GM19397 (cell line): ENCODE measurements around the gene ARHGAP26.

Experiments
- ATAC-seq: cut with Tn5 transposase; IDR thresholded peaks from one replicate; pipeline ENCODE4 v1.9.1; 2021; ENCODE audit warnings: mild to moderate bottlenecking, moderate library complexity; ENCODE audit not compliant: unreplicated experiment

The ARHGAP26 gene

DNA sequence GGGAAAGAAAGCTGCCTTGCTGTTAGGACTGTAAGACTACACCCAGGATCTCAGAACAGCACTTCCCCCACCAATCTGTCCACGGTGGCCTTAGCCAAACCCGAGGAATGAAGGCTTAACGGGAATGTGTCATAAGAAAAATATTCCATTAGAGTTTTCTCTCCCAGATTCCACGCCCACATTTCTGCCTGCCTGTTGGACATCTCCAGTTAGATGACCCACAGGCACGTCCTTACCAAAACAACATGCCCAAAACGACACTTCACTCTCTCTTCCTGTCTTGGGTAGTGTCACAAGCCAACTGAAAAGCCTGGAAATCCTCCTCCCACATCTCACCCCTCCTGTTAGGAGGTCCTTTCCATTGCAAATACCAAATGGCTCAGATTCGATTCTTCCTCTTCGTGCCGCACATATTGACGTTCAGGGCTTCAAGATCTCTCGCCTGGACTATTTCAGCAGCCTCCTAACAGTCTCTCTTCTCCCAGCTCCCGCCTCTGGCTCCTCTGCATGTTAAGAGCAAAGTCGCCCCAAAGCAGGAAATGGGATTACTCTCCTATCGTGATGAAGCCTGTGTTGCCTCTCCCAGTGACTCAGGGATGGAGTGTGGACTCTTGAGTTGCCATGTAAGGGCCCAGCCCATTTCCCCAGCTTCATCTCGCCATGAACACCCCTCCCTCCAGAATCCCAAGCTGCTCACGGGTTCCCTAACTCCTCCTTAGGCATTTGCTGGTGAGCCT, 474.0 kb downstream of the ARHGAP26 start:
- ATAC-seq = no peak

GRCh38 chr5:143244990-143245389, 474.8 kb downstream of the ARHGAP26 start:
- no peak for ATAC-seq

DNA sequence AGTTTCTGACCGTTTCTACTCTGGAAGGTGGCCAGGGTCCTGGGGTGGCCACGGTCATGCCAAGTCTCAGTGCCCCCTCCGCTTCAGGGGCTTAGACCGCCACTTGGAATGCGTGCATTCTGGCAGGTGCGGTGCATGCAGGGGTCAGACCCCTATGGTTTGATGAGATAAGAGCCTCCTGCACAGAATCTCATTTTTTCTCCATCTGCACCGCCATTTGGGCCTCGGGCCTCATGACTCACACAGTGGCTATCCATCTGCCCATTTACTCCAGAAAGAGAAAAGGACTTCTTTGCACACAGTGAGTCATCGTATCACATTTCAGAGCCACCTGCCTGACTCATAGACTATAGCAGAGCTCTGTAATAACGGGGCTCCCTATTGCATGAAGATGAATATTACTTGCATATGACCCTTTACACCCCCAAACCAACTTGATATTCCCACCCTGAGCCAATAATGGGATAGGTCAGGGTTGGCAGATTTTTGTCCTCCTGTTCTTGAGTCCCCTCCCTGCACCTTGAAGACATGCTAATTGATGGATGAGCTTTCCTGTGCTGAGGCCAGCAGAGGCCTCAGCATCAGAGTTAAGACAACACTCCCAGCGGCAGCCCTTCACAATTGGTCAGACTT, 475.9 kb downstream of the ARHGAP26 start:
- no peak for ATAC-seq

- no peak for ATAC-seq
These were observed 477.1 kb downstream of the ARHGAP26 start for GRCh38 chr5:143247134-143247815.

GRCh38 chr5:143248391-143248790, 478.2 kb downstream of the ARHGAP26 start:
- no peak for ATAC-seq

- ATAC-seq = no peak
These were observed 478.8 kb downstream of the ARHGAP26 start for GRCh38 chr5:143248822-143249579.

- no peak for ATAC-seq
These were observed 479.7 kb downstream of the ARHGAP26 start for GRCh38 chr5:143249851-143250250.

DNA sequence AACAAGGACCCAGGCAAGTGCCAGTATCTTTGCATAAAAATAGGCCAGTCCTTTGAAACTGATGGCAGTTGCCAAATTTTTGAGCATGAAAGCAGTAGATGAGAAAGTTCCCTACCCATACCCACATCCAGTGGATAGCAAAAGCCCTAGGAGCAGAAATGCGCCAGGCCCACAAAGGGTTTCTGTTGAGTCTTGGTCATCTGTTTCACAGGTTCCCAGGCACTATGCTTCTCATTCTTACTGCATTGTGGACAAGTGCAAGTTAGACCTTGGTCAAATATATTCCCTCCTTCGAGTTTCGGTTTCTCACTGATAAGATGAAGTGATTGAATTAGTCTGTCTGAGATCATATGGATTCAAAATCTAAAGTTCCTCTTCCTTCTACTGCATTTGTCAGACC, 481.0 kb downstream of the ARHGAP26 start:
- no peak for ATAC-seq

- no peak for ATAC-seq
These were observed 481.8 kb downstream of the ARHGAP26 start for GRCh38 chr5:143251946-143252345.

- ATAC-seq = no peak
These were observed 484.6 kb downstream of the ARHGAP26 start for GRCh38 chr5:143254819-143255218.

GRCh38 chr5:143258559-143259253, 488.5 kb downstream of the ARHGAP26 start:
- no peak for ATAC-seq

DNA sequence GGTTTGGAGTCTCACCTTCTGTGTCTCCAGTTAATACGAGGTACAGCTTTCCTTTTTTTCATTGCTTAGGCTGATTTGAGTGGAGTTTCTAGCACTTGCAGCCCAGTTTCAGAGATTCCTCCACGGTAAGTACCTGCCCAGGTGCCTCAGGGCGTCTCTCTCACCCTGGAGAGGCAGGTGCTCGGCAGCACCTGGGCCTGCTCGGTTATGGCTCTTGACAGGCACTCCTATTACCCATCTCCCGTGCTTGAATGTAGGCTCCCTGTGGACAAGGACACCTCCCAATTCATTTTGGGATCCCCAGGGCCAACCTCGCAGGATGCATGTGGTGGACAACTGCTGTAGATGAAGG, 489.1 kb downstream of the ARHGAP26 start:
- no peak for ATAC-seq

- ATAC-seq = no peak
These were observed 491.7 kb downstream of the ARHGAP26 start for GRCh38 chr5:143261748-143262392.

DNA sequence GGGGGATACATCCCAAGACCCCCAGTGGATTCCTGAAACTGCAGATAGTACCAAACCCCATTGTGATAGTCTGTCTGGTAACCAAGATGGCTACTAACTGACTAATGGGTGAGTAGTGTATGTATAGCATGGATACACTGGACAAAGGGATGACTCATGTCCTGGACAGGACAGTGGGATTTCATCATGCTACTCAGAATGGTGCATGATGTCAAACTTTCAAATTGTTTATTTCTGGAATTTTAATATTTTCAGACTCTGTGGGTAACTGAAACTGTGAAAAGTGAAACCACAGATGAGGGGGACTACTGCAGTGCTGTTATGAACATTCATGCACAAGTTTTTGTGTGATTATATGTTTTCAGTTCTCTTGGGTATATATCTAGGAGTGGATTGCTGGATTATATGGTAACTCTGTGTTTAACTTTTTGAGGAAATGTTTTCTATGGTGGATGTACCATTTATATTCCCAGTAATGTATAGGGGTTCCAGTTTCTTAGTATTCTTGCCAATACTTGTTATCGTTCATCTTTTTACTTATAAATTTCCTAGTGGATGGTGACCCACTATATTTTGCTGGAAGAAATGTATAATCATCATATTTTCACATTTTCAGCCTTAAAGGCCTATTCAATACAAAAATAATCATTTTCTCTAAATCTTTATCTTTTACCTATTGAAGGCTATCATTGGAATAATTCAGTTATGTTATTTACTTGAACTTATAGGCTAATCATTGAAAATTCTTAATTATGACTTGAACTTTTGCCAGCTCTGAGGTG, 492.4 kb downstream of the ARHGAP26 start:
- no peak for ATAC-seq

GRCh38 chr5:143263272-143263810, 493.2 kb downstream of the ARHGAP26 start:
- no peak for ATAC-seq

DNA sequence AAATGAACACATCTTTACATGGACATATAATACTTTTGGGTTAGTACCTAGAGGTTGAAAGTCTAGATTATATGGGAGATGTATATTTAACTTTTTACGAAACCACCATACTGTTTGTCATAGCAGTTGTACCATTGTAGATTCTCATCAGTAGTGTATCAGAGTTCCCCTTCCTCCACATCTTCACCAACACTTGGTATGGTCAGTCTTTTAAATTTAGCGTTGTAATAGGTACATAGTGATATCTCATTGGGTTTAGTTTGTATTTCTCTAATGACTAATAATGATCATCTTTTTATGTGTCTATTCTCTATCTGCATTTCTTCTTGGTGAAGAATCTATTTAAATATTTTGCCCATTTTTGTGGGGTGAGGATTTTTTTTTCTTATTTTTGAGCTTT, 495.8 kb downstream of the ARHGAP26 start:
- ATAC-seq = no peak

- ATAC-seq = no peak
These were observed 497.0 kb downstream of the ARHGAP26 start for GRCh38 chr5:143267186-143267585.

DNA sequence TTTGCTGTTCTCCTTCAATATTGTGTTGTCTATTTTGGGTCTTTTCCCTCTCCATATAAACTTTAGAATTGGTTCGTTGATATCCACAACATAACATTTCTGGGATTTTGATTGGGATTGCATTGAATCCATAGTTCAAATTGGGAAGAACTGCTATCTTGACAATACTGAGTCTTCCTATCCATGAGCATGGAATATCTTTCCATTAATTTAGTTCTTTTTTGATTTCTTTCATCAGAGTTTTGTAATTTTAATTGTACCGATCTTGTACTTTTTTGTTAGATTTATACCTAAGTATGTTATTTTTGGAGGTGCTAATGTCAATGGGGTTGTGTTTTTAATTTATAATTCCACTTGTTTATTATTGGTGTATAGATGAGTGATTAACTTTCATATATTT, 498.2 kb downstream of the ARHGAP26 start:
- ATAC-seq = no peak

DNA sequence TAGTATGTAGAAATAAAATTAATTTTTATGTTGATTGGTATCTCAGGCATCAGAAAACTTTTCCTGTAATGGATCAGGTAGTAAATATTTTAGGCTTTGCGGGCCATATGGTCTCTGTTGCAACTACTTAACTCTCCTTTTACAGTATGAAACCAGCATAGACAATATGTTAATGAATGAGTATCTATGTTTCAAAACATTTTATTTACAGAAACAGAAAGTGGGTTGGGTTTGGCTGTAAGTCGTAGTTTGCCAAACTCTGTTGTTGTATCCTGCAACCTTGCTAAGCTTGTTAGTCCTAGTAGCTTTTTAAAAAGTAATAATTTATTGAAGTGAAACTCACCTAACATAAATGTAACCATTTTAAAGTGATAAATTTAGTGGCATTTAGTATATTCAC, 501.3 kb downstream of the ARHGAP26 start:
- no peak for ATAC-seq
